Breast epithelium (tissue), 4 donors: ENCODE measurements around the gene PARM1. TPM values are rescaled to one million over a fixed set of nuclear protein-coding genes. Genes with fewer than 3 reads are reported as not detected.

Source experiments
- DNase-seq, 2 donors: peaks; one replicate each; pipeline ENCODE4 v3.0.0-alpha.2; 2019; ENCODE audit warnings: low spot score in 2 of 2
- H3K27ac ChIP-seq, 2 donors: fragments of 200-600 bp; sonication (generic) in 1 of 2; one replicate each; pipeline ENCODE4 v1.5.1; 2016 to 2019; ENCODE audit warnings: mild to moderate bottlenecking in 1 of 2
- H3K27me3 ChIP-seq, 2 donors: fragments of 200-600 bp; sonication (generic) in 1 of 2; one replicate each; pipeline versions ENCODE4 v1.5.1 to v1.6.0; 2017 to 2019; ENCODE audit warnings: control low read depth in 1 of 2, mild to moderate bottlenecking in 1 of 2
- H3K36me3 ChIP-seq: fragments of 200-600 bp; one replicate; pipeline ENCODE4 v1.5.1; 2019
- H3K4me1 ChIP-seq, 2 donors: fragments of 200-600 bp; sonication (generic); one replicate each; pipeline ENCODE4 v1.5.1; 2016 to 2019; ENCODE audit warnings: control low read depth in 1 of 2
- H3K4me3 ChIP-seq, 3 donors: fragments of 200-600 bp; sonication (generic); 1 replicate in 2 of 3; 2 replicates in 1 of 3; pipeline ENCODE4 v1.5.1; 2016 to 2019; ENCODE audit warnings: mild to moderate bottlenecking in 3 of 3, moderate library complexity in 2 of 3
- H3K9me3 ChIP-seq, 2 donors: fragments of 200-600 bp; sonication (generic) in 1 of 2; one replicate each; pipeline ENCODE4 v1.5.1; 2016 to 2019; ENCODE audit warnings: control low read depth in 1 of 2
- POLR2A ChIP-seq: fragments of 450-650 bp; IDR thresholded peaks from one replicate; pipeline ENCODE4 v1.6.1; 2016; ENCODE audit warnings: antibody characterized with exemption, mild to moderate bottlenecking, moderate library complexity
- POLR2AphosphoS5 ChIP-seq, 3 donors: sonication (generic); formaldehyde crosslinking; IDR thresholded peaks; one replicate each; pipeline ENCODE4 v1.6.1; 2017; ENCODE audit warnings: antibody characterized with exemption in 3 of 3
- intact Hi-C: fragments of 100-400 bp; cut with DNase I; formaldehyde crosslinking; loops from one replicate; pipeline ENCODE4 v1.15.1; 2023; ENCODE audit warnings: low total_unique reads
- total RNA-seq, 3 donors: library from RNA; depleted of rRNA; stranded (reverse); fragments of >200 nt; gene quantifications; one replicate each; pipeline ENCODE4 v1.1.0, GENCODE V29; 2016
- TF ChIP-seq, protein P1 (sequence below), 3 donors: fragments of 450-650 bp; IDR thresholded peaks; one replicate each; pipeline ENCODE4 v1.5.1; 2016 to 2017; ENCODE audit warnings: antibody characterized with exemption in 3 of 3, mild to moderate bottlenecking in 3 of 3, moderate library complexity in 3 of 3

The PARM1 gene
- total RNA-seq, 3 donors from 2014 or later: 12.1 to 41.1 (median 18.0) TPM

- H3K9me3 ChIP-seq: peaks cover 3 to 15% of the 10 kb centered on the region in 2 donors
- no peaks in the 10 kb centered on the region for H3K27me3 ChIP-seq
- H3K4me3 ChIP-seq: no peak overlapping the region
- H3K4me1 ChIP-seq: no peaks in the 10 kb centered on the region
- no peak overlapping the region for H3K27ac ChIP-seq
- no peaks in the 10 kb centered on the region for H3K36me3 ChIP-seq
- TF ChIP-seq, protein P1, sequence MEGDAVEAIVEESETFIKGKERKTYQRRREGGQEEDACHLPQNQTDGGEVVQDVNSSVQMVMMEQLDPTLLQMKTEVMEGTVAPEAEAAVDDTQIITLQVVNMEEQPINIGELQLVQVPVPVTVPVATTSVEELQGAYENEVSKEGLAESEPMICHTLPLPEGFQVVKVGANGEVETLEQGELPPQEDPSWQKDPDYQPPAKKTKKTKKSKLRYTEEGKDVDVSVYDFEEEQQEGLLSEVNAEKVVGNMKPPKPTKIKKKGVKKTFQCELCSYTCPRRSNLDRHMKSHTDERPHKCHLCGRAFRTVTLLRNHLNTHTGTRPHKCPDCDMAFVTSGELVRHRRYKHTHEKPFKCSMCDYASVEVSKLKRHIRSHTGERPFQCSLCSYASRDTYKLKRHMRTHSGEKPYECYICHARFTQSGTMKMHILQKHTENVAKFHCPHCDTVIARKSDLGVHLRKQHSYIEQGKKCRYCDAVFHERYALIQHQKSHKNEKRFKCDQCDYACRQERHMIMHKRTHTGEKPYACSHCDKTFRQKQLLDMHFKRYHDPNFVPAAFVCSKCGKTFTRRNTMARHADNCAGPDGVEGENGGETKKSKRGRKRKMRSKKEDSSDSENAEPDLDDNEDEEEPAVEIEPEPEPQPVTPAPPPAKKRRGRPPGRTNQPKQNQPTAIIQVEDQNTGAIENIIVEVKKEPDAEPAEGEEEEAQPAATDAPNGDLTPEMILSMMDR (IDR thresholded peaks at IDR 0.05): no peak
- TF ChIP-seq POLR2A: no peak
- TF ChIP-seq POLR2AphosphoS5 (IDR thresholded peaks at IDR 0.05): no peak
- intact Hi-C loops: loop anchor here (5.0 kb wide), 1 partner anchor 342 kb away; no protein-coding TSS in a partner anchor
- no peak for DNase-seq
Measured at GRCh38 chr4:74975082-74975481, 42.2 kb downstream of the PARM1 start.

DNA sequence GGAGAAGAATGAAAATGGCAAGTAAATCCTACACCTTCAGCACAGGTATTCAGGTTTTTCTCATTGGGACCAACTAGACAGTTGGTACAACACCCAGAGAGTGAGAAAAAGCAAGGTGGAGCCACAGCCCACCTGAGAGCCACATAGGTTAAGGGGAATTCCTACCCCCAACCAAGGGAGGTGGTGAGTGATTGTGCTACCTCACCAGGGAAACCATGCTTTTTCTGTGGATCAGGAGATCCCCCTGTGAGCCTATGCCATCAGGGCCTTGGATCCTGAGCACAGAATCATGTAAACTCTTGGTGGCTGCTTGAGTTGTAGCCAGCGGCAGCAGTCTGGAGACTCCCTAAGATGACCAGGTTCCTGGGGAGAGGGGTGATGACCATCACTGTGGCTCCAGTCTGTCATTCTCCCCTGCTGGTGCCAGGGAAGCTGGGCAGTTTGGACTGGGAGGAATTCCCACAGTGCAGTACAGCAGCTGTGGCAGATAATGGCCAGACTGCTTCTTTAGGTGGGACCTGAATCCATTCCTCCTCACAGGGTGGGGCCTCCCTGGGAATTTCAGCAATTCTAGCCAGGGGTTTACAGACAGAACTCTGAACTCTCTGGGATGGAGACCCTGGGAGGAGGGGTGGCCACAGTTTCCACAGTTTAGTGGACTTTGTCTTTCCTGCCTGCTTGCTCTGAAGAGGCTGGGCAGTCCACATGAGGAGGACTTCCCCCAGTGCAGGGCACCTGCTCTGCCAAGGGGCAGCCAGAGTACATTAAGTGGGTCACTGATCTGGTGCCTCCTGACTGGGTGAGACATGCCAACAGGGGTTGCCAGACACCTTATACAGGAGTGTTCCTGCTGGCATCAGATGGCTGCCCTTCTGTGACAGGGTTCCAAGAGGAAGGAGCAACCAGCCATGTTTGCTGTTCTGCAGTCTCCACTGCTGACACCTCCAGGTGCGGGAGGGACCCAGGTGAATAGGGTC, 43.2 kb downstream of the PARM1 start:
- no peak for DNase-seq
- Histone ChIP-seq H3K4me3 (no peak overlapping the region), H3K4me1 (no peaks in the 10 kb centered on the region), H3K27ac (no peak overlapping the region), H3K9me3 (peaks cover 3 to 15% of the 10 kb centered on the region in 2 donors), H3K36me3 (no peaks in the 10 kb centered on the region), H3K27me3 (no peaks in the 10 kb centered on the region)
- intact Hi-C loops: loop anchor here (5.0 kb wide), 1 partner anchor 341 kb away; no protein-coding TSS in a partner anchor
- TF ChIP-seq POLR2A (no peak), POLR2AphosphoS5 (IDR thresholded peaks at IDR 0.05) (no peak)
- TF ChIP-seq, protein P1 (IDR thresholded peaks at IDR 0.05): no peak

GRCh38 chr4:74982546-74983252, 49.8 kb downstream of the PARM1 start:
- H3K27me3 ChIP-seq: no peaks in the 10 kb centered on the region
- intact Hi-C loops: no loop called here
- H3K27ac ChIP-seq: no peak overlapping the region
- H3K4me3 ChIP-seq: no peak overlapping the region
- H3K4me1 ChIP-seq: no peaks in the 10 kb centered on the region
- H3K36me3 ChIP-seq: no peaks in the 10 kb centered on the region
- DNase-seq: no peak
- peaks cover 2 to 5% of the 10 kb centered on the region in 2 donors for H3K9me3 ChIP-seq
- no peak for TF ChIP-seq POLR2A
- TF ChIP-seq, protein P1 (IDR thresholded peaks at IDR 0.05): no peak
- TF ChIP-seq POLR2AphosphoS5 (IDR thresholded peaks at IDR 0.05): no peak

DNA sequence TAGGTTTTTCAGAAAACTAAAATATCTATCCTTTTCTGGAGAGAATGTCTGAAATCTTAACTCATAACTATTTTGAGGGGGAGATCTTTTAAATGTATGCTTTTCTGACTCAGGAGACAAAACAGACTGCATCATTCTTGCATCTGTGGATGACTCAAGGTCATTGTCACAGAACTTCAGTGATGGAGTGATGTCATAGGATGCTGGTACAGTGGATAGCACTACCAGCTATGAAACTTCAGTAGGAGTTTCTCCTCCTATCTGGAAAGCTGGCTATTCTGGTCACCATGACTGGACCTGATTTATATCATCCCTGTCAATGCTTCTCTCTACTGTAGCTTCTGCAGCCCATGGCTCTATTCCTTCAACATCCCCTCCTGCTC, 50.3 kb downstream of the PARM1 start:
- Histone ChIP-seq H3K4me1 (no peaks in the 10 kb centered on the region), H3K27me3 (no peaks in the 10 kb centered on the region), H3K9me3 (no peaks in the 10 kb centered on the region), H3K27ac (no peak overlapping the region), H3K36me3 (no peaks in the 10 kb centered on the region), H3K4me3 (no peak overlapping the region)
- intact Hi-C loops: no loop called here
- TF ChIP-seq POLR2AphosphoS5 (IDR thresholded peaks at IDR 0.05) (no peak), POLR2A (no peak)
- TF ChIP-seq, protein P1 (IDR thresholded peaks at IDR 0.05): no peak
- DNase-seq: no peak
